HepG2 (cell line): ENCODE measurements around the gene H1-8. TPM values are rescaled to one million over a fixed set of nuclear protein-coding genes. Genes with fewer than 3 reads are reported as not detected.

Source experiments
- ATAC-seq: fragments of 200-7000 bp; cut with Tn5 transposase; 3 replicates; pipeline ENCODE4 v1.9.1; 2020; ENCODE audit warnings: mild to moderate bottlenecking, moderate library complexity
- BruUV-seq: library from RNA; stranded (reverse); fragments of 400-500 nt; replicated peaks from 2 replicates; lab custom pipeline; 2021; lab: Mats Ljungman, UMichigan
- CTCF ChIA-PET: fragments of 300-600 bp; formaldehyde crosslinking; extraction: SDS; loops from one replicate; lab custom pipeline; 2021; ENCODE audit warnings: low total read pairs, inconsistent platforms, low intra/inter-chr PET ratio; lab: Yijun Ruan, JAX
- POLR2A ChIA-PET: fragments of 350-600 bp; sonication (Branson Sonifier 250); formaldehyde crosslinking; loops from one replicate; lab custom pipeline; 2020; ENCODE audit warnings: antibody characterized with exemption, inconsistent platforms; lab: Yijun Ruan, JAX
- DNase-seq: peaks from one replicate; pipeline ENCODE4 v3.0.0-alpha.2; 2015; ENCODE audit warnings: low spot score
- FAIRE-seq: peaks from 3 replicates; lab custom pipeline; 2011; peaks lifted over from hg19 to GRCh38; lab: Jason Lieb, UNC
- H2AFZ ChIP-seq: one replicate; pipeline ENCODE4 v1.6.1; 2011; ENCODE audit warnings: low read length, inconsistent platforms
- H3K27ac ChIP-seq: fragments of 300-600 bp; 3 replicates; pipeline ENCODE4 v1.8.0; 2011; ENCODE audit warnings: mixed run types, mild to moderate bottlenecking, mixed read lengths, low read length, inconsistent platforms; ENCODE audit not compliant: insufficient read depth; ENCODE audit errors: extremely low read length
- H3K27me3 ChIP-seq, 2 experiments: fragments of 200-600 bp in 1 of 2; 2 replicates in 1 of 2; 3 replicates in 1 of 2; pipeline versions ENCODE4 v1.6.0 to v1.8.0; 2011; ENCODE audit warnings: low read length in 2 of 2, mild to moderate bottlenecking in 2 of 2, moderate library complexity in 2 of 2, inconsistent platforms in 1 of 2; ENCODE audit not compliant: insufficient read depth in 2 of 2, control insufficient read depth in 1 of 2
- H3K36me3 ChIP-seq, 2 experiments: fragments of 200-600 bp in 1 of 2; replicated peaks in 1 of 2; 2 replicates in 1 of 2; 3 replicates in 1 of 2; pipeline versions ENCODE4 v1.5.1 to v1.8.0; 2011; ENCODE audit warnings: low read length in 2 of 2, inconsistent platforms in 1 of 2; ENCODE audit not compliant: insufficient read depth in 2 of 2, control insufficient read depth in 1 of 2
- H3K4me1 ChIP-seq: 2 replicates; pipeline ENCODE4 v1.5.1; 2012; ENCODE audit warnings: low read length, inconsistent platforms; ENCODE audit not compliant: insufficient read depth
- H3K4me2 ChIP-seq: 2 replicates; pipeline ENCODE4 v1.6.0; 2011; ENCODE audit warnings: low read depth, low read length, inconsistent platforms
- H3K4me3 ChIP-seq, 3 experiments: fragments of 200-600 bp in 1 of 3; sonication (generic), shearing (Covaris generic) in 1 of 3; replicated peaks in 1 of 3; 2 replicates each; pipeline ENCODE4 v1.5.1; 2011 to 2016; ENCODE audit warnings: low read length in 3 of 3, inconsistent platforms in 2 of 3, low read depth in 2 of 3, mild to moderate bottlenecking in 2 of 3, control low read depth in 1 of 3, mixed read lengths in 1 of 3; ENCODE audit not compliant: insufficient read depth in 1 of 3
- H3K79me2 ChIP-seq: one replicate; pipeline ENCODE4 v1.6.1; 2011; ENCODE audit warnings: low read length, inconsistent platforms; ENCODE audit not compliant: insufficient read depth
- H3K9ac ChIP-seq: 2 replicates; pipeline ENCODE4 v1.6.0; 2011; ENCODE audit warnings: mild to moderate bottlenecking, low read depth, low read length, inconsistent platforms; ENCODE audit not compliant: insufficient read depth
- H3K9me3 ChIP-seq: 2 replicates; pipeline ENCODE4 v1.5.1; 2012; ENCODE audit warnings: mild to moderate bottlenecking, low read length
- H4K20me1 ChIP-seq: 2 replicates; pipeline ENCODE4 v1.6.0; 2011; ENCODE audit warnings: inconsistent platforms, mild to moderate bottlenecking, low read length, moderate library complexity; ENCODE audit not compliant: insufficient read depth
- DNMT3B ChIP-seq: conservative IDR thresholded peaks from 2 replicates; pipeline ENCODE4 v1.6.1; 2016; ENCODE audit warnings: missing biosample characterization, control low read depth
- ISX ChIP-seq: sonication (generic); formaldehyde crosslinking; conservative IDR thresholded peaks from 2 replicates; pipeline ENCODE4 v1.5.0; 2020; ENCODE audit warnings: missing genetic modification reagents
- JUND ChIP-seq: sonication (generic); formaldehyde crosslinking; IDR thresholded peaks from 2 replicates; pipeline ENCODE4 v1.8.0; 2022; ENCODE audit warnings: mild to moderate bottlenecking, missing genetic modification reagents
- KDM1A ChIP-seq: IDR thresholded peaks from 2 replicates; pipeline ENCODE4 v1.6.1; 2016; ENCODE audit warnings: missing compliant biosample characterization
- KLF13 ChIP-seq: sonication (generic); formaldehyde crosslinking; IDR thresholded peaks from 2 replicates; pipeline ENCODE4 v1.4.0; 2020; ENCODE audit warnings: mild to moderate bottlenecking, missing genetic modification reagents
- KMT2B ChIP-seq: IDR thresholded peaks from 2 replicates; pipeline ENCODE4 v1.6.1; 2016; ENCODE audit warnings: missing genetic modification reagents, missing compliant biosample characterization
- NFIC ChIP-seq: IDR thresholded peaks from 2 replicates; pipeline ENCODE4 v1.6.1; 2012; ENCODE audit warnings: mild to moderate bottlenecking, low read length, inconsistent platforms
- NONO ChIP-seq, 2 experiments: fragments of 450-650 bp in 1 of 2; sonication (generic) in 1 of 2; formaldehyde crosslinking in 1 of 2; IDR thresholded peaks in 1 of 2; conservative IDR thresholded peaks in 1 of 2; 2 replicates each; pipeline versions ENCODE4 v1.6.1 to v1.8.0; 2017 to 2022; ENCODE audit warnings: mild to moderate bottlenecking in 1 of 2, missing genetic modification reagents in 1 of 2, moderate library complexity in 1 of 2
- XRCC5 ChIP-seq: fragments of 200-400 bp; formaldehyde crosslinking; optimal IDR thresholded peaks from 2 replicates; pipeline ENCODE3; 2017; ENCODE audit warnings: mild to moderate bottlenecking, low read length
- ZFX ChIP-seq: sonication (generic); formaldehyde crosslinking; IDR thresholded peaks from 2 replicates; pipeline ENCODE4 v1.4.0; 2020; ENCODE audit warnings: mild to moderate bottlenecking, low read depth, missing genetic modification reagents, moderate library complexity
- ZMAT3 ChIP-seq: sonication (generic); formaldehyde crosslinking; conservative IDR thresholded peaks from 2 replicates; pipeline ENCODE4 v1.7.0; 2021; ENCODE audit warnings: missing genetic modification reagents
- ZNF235 ChIP-seq: sonication (generic); formaldehyde crosslinking; IDR thresholded peaks from 2 replicates; pipeline ENCODE4 v1.8.1; 2023; ENCODE audit warnings: mild to moderate bottlenecking, missing genetic modification reagents, borderline replicate concordance
- ZNF30 ChIP-seq: sonication (generic); formaldehyde crosslinking; IDR thresholded peaks from 2 replicates; pipeline ENCODE4 v1.5.0; 2020; ENCODE audit warnings: mild to moderate bottlenecking, missing genetic modification reagents
- ZNF496 ChIP-seq: sonication (generic); formaldehyde crosslinking; IDR thresholded peaks from 2 replicates; pipeline ENCODE4 v1.8.1; 2023; ENCODE audit warnings: mild to moderate bottlenecking, moderate library complexity, missing genetic modification reagents; ENCODE audit not compliant: insufficient replicate concordance
- ZNF773 ChIP-seq: sonication (generic); formaldehyde crosslinking; IDR thresholded peaks from 2 replicates; pipeline ENCODE4 v1.4.0; 2020; ENCODE audit warnings: missing genetic modification reagents, borderline replicate concordance
- ZZZ3 ChIP-seq: sonication (generic); formaldehyde crosslinking; IDR thresholded peaks from 2 replicates; pipeline ENCODE4 v1.4.0; 2020; ENCODE audit warnings: missing genetic modification reagents, mild to moderate bottlenecking, borderline replicate concordance
- WGBS: methylation state at CpG from one replicate; pipeline ENCODE4 v1.1.6; 2017; ENCODE audit warnings: low lambda C conversion rate; 5-methylcytosine and 5-hydroxymethylcytosine counted together
- in situ Hi-C: cut with HindIII; loops from 2 replicates; pipeline ENCODE4 v1.10.0; 2017; ENCODE audit warnings: low pct_unique_long_range_greater_than_20kb; ENCODE audit not compliant: extremely low pct_ligation_motif_present
- intact Hi-C: fragments of 100-400 bp; cut with micrococcal nuclease; formaldehyde crosslinking; loops from one replicate; pipeline ENCODE4 v1.10.0; 2022; ENCODE audit not compliant: unreplicated experiment
- polyA plus RNA-seq, 8 experiments: library from polyadenylated mRNA; depleted of rRNA in 3 of 8; stranded (reverse) in 7 of 8; unstranded in 1 of 8; fragments of >200 nt; fragmentation: Illumina TruSeq in 4 of 8; extraction: Trizol in 4 of 8; gene quantifications; 2 replicates each; pipeline versions ENCODE4 v1.2.1 to v1.2.3, GENCODE V29; 2011 to 2016; ENCODE audit warnings: low read depth in 4 of 8, missing spikeins in 1 of 8, mixed read lengths in 1 of 8; ENCODE audit not compliant: insufficient read depth in 1 of 8
- total RNA-seq, 5 experiments: library from RNA; depleted of rRNA; stranded (reverse); fragments of >200 nt; fragmentation: Illumina TruSeq; extraction: Trizol; gene quantifications; 2 replicates each; pipeline ENCODE4 v1.2.3, GENCODE V29; 2016; ENCODE audit warnings: low read depth in 1 of 5
- TF ChIP-seq, protein P1 (sequence below): sonication (generic); formaldehyde crosslinking; IDR thresholded peaks from 2 replicates; pipeline ENCODE4 v1.4.0; 2020; ENCODE audit warnings: missing genetic modification reagents, mild to moderate bottlenecking, borderline replicate concordance

Gene H1-8
- total and polyA plus RNA-seq, 2 of the 13 experiments (the other 11 are each of a cell fraction or from before 2014, with no cell fraction given), result 0.08 TPM; not detected in 1

DNA sequence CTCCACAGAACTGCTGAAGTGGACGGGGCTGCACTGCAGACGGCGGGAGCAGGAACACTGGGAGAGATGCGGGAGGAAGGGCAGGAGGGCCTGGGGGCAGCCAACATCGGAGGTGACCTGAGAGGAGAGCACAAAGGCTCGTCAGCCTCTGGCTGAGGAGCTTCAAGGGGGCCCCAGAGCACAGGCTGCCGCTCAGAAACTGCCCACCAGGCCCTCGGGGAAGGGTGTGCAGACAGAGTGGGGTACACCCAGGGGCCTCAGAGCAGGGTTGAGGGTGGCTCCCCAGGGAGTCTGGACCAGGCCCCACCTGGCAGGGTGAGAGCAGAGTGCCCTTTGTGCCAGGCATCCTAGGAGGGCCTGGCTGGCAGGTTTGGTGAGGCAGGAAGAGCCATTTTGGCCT, 29.3 kb upstream of the H1-8 start (continued):
- TF ChIP-seq NONO (IDR thresholded peaks at IDR 0.05) (no peak), NONO (CRISPR knock-in tag; conservative IDR thresholded peaks at IDR 0.05) (no peak), DNMT3B (CRISPR knock-in tag) (no peak), ISX (CRISPR knock-in tag) (no peak), KMT2B (no peak), JUND (CRISPR knock-in tag) (no peak), ZFX (CRISPR knock-in tag) (no peak), ZNF30 (CRISPR knock-in tag) (no peak)
- TF ChIP-seq, all 625 proteins: peak for 0

- peaks cover 0 to 1% of the 10 kb centered on the region in 2 experiments; a peak in 1 of 5 replicates for H3K36me3 ChIP-seq
- H3K4me2 ChIP-seq, result no peak overlapping the region
- no peak overlapping the region for H3K9ac ChIP-seq
- H3K27me3 ChIP-seq, result no peaks in the 10 kb centered on the region
- ChIA-PET CTCF (no interaction called here), POLR2A (no interaction called here)
- no peak overlapping the region for H2AFZ ChIP-seq
- ATAC-seq (no peak), FAIRE-seq (no peak), DNase-seq (no peak)
- no peaks in the 10 kb centered on the region for H3K79me2 ChIP-seq
- WGBS, result 97% methylated on average over 6 of the region's 10 CpGs
- in situ Hi-C loops, result no loop called here
- H4K20me1 ChIP-seq, result no peaks in the 10 kb centered on the region
- peaks cover 37% of the 10 kb centered on the region for H3K4me1 ChIP-seq
- H3K9me3 ChIP-seq, result no peaks in the 10 kb centered on the region
- BruUV-seq, result no TSS peak
- intact Hi-C loops, result no loop called here
- no peak overlapping the region for H3K27ac ChIP-seq
- H3K4me3 ChIP-seq, result no peak overlapping the region
- TF ChIP-seq KDM1A (no peak), ZNF235 (CRISPR knock-in tag) (no peak), ZNF773 (CRISPR knock-in tag) (no peak), ZZZ3 (no peak), NFIC (no peak), ZNF496 (CRISPR knock-in tag) (no peak), XRCC5 (no peak), KLF13 (no peak), ZMAT3 (no peak)
- TF ChIP-seq, protein P1, sequence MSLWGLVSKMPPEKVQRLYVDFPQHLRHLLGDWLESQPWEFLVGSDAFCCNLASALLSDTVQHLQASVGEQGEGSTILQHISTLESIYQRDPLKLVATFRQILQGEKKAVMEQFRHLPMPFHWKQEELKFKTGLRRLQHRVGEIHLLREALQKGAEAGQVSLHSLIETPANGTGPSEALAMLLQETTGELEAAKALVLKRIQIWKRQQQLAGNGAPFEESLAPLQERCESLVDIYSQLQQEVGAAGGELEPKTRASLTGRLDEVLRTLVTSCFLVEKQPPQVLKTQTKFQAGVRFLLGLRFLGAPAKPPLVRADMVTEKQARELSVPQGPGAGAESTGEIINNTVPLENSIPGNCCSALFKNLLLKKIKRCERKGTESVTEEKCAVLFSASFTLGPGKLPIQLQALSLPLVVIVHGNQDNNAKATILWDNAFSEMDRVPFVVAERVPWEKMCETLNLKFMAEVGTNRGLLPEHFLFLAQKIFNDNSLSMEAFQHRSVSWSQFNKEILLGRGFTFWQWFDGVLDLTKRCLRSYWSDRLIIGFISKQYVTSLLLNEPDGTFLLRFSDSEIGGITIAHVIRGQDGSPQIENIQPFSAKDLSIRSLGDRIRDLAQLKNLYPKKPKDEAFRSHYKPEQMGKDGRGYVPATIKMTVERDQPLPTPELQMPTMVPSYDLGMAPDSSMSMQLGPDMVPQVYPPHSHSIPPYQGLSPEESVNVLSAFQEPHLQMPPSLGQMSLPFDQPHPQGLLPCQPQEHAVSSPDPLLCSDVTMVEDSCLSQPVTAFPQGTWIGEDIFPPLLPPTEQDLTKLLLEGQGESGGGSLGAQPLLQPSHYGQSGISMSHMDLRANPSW, result no peak
These were observed 28.9 kb upstream of the H1-8 start for GRCh38 chr3:129514110-129514509.
